Transverse colon (tissue), 4 donors: ENCODE measurements around the gene SIMC1.

ENCODE experiments used
- POLR2A ChIP-seq: fragments of 450-650 bp; IDR thresholded peaks from one replicate; pipeline ENCODE4 v1.6.1; 2016; ENCODE audit warnings: antibody characterized with exemption, mild to moderate bottlenecking, moderate library complexity
- POLR2AphosphoS5 ChIP-seq, 3 donors: sonication (generic); formaldehyde crosslinking; IDR thresholded peaks; one replicate each; pipeline ENCODE4 v1.6.1; 2016; ENCODE audit warnings: antibody characterized with exemption in 3 of 3
- TF ChIP-seq, protein P1 (sequence below), 5 experiments: fragments of 200-600 bp in 3 of 5; fragments of 450-650 bp in 2 of 5; sonication (generic) in 3 of 5; IDR thresholded peaks; 1 replicate in 2 of 5; 2 replicates in 3 of 5; pipeline ENCODE4 v1.5.1; 2016 to 2017; ENCODE audit warnings: antibody characterized with exemption in 5 of 5, inconsistent platforms in 3 of 5, mild to moderate bottlenecking in 2 of 5, moderate library complexity in 1 of 5

DNA sequence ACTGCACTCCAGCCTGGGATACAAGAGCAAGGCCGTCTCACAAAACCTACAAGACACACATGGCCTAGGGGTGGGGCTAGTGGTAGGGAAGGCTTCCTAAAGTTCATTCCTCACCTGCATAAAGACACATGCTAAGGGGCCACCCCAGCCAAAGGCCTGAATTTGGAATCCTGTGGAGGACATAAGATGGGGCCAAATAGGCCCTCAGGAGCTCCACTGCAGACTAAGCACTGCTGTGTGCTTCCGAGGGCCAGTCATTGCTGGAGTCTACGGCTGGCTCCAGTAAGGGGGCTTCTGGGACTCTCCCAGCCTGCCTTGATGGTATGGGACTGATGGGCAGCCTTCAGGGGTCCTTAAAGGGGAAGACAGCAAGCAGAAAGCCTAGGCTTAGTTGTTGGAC lies 144.5 kb downstream of the SIMC1 start:
- TF ChIP-seq POLR2A, result no peak
- TF ChIP-seq, protein P1, sequence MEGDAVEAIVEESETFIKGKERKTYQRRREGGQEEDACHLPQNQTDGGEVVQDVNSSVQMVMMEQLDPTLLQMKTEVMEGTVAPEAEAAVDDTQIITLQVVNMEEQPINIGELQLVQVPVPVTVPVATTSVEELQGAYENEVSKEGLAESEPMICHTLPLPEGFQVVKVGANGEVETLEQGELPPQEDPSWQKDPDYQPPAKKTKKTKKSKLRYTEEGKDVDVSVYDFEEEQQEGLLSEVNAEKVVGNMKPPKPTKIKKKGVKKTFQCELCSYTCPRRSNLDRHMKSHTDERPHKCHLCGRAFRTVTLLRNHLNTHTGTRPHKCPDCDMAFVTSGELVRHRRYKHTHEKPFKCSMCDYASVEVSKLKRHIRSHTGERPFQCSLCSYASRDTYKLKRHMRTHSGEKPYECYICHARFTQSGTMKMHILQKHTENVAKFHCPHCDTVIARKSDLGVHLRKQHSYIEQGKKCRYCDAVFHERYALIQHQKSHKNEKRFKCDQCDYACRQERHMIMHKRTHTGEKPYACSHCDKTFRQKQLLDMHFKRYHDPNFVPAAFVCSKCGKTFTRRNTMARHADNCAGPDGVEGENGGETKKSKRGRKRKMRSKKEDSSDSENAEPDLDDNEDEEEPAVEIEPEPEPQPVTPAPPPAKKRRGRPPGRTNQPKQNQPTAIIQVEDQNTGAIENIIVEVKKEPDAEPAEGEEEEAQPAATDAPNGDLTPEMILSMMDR (IDR thresholded peaks at IDR 0.05), result no peak
- TF ChIP-seq POLR2AphosphoS5 (IDR thresholded peaks at IDR 0.05), result no peak
